Hematopoietic multipotent progenitor cell (in vitro differentiated cells): ENCODE data around the gene ENPP7. TPM values are rescaled to one million over a fixed set of nuclear protein-coding genes. Genes with fewer than 3 reads are reported as not detected.

Experiments
- DNase-seq, 3 donors: peaks; one replicate each; pipeline ENCODE4 v3.0.0-alpha.2; 2011 to 2015; ENCODE audit warnings: low read depth in 2 of 3, low spot score in 2 of 3
- total RNA-seq: library from RNA; depleted of rRNA; stranded (reverse); fragments of >200 nt; gene quantifications from one replicate; pipeline ENCODE4 v1.2.3, GENCODE V29; 2012

ENPP7 gene
- total RNA-seq, 1 donor: 0.27 TPM

DNA sequence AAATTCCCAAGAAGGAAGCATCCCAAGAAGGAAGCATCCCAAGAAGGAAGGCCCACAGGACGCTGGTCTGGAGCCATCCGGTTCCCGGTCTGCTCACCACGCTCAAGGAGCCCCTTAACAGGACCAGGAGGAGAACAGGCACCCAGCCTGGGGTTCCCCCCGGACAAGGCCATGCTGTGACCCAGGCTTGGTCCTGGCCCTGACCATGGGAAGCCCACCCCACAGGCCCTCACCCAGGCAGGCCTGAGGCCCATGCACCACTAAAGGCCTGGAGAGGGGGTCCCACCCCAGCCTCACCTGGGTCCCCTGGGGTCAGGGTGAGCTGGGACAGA, 340 bp upstream of the ENPP7 start:
- DNase-seq: no peak

DNA sequence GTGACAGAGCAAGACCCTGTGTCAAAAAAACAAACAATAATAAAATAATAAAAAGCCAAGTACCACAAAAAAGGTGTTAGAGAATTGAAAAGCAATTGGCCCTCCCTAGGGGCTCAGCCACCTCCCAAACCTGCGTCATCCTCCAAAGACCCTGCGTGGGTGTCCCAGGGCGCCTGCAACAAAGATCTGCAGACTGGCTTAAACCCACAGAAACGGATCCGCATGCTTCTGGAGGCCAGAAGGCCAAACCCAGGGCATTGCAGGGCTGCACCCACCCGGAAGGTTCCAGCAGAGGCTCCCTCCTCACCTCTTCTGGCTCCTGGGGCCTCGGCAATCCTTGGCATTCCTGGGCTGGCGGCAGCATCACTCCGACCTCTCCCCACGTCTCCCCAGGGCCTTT, 1.5 kb downstream of the ENPP7 start:
- no peak for DNase-seq

DNA sequence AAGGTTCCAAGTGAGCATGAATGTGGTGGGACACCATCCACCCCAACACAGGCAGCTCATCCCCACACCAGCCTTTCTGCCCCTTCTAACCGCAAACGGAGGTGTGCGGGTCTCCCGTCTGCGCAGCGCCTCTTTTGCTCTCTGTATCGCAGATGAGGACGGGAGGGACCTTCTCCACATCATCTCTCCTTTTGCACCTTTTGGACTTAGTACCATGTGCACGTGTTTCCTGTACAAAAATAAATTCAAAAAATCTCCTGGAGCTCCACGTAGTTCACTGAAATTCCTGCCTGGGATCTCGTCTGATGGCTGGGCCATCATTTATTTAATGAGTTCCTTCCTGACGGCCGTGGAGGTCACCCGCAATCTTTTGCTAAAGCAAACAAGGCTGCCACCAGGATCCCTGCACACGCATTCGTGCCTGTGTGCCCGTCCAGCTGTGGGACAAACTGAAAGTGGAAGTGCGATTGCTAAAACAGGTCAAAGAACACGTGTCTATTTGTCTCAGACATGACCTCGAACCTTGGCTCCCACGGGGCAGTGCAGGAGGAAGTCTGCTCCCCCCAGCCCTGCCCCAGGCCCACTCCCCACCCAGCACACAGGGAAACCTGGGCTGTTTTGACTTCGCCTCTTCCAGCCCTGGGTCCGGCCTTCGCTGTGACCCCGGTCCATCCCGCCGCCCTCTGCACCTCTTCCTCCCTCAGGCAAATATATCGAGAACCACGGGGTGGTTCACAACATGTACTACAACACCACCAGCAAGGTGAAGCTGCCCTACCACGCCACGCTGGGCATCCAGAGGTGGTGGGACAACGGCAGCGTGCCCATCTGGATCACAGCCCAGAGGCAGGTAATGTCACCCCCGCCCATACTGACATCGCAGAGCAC, 2.3 kb downstream of the ENPP7 start:
- DNase-seq: peak in 1 of 3 donors; percentile 69

DNA sequence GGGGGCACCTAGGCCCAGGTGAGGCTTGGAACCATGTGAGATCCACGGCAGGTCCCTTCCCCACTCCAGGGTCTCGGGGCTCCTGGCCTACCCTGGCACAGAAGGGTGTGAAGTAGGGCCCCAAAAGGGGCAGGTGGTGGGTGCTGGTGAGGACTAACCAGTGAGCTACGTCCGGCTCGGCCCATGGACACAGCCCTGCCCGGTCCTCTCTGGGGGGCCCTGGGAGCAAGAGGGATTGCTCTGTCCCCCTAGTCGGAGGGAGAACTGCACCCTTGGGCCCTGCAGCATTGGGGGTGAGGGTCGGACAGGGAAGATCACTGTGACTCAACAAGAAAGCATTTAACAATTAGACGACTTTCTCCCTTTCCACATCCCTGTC, 2.9 kb downstream of the ENPP7 start:
- DNase-seq: no peak

GRCh38 chr17:79735096-79735495, 4.4 kb downstream of the ENPP7 start:
- no peak for DNase-seq

DNA sequence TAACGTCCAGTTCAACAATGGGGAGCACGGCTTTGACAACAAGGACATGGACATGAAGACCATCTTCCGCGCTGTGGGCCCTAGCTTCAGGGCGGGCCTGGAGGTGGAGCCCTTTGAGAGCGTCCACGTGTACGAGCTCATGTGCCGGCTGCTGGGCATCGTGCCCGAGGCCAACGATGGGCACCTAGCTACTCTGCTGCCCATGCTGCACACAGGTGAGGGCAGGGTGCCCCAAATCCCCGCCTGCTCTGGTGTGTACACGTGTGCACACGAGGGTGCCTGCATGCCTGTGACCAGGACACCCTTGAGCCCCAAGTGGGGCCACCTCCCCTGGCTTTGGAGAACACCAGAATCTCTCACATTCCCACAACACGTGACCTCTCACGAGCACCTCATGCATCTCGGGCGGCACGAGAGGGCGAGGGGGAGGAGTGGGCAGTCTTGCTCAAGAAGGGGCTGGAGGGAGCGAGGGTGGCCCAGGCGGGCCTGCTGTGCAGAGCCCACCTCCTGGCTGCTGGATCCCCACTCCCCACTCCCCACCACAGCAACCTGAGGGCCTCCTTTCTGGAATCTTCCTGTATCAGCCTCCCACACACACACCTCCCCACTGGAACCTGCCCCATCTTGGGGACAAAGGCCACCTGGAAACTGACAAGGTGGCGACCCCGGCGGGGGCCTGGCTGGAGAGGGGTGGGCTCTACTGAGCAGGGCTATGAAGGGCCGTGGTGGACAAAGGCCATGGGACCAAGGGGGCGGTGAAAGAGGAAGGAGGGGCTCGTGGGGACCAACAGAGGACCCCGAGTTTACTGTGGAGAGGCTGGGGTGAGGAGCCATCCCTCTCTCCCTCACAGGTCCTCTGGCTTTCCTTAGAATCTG, 6.5 kb downstream of the ENPP7 start:
- no peak for DNase-seq

- no peak for DNase-seq
Measured at GRCh38 chr17:79737922-79738578, 7.3 kb downstream of the ENPP7 start.

GRCh38 chr17:79738643-79739042, 7.9 kb downstream of the ENPP7 start:
- DNase-seq: no peak

DNA sequence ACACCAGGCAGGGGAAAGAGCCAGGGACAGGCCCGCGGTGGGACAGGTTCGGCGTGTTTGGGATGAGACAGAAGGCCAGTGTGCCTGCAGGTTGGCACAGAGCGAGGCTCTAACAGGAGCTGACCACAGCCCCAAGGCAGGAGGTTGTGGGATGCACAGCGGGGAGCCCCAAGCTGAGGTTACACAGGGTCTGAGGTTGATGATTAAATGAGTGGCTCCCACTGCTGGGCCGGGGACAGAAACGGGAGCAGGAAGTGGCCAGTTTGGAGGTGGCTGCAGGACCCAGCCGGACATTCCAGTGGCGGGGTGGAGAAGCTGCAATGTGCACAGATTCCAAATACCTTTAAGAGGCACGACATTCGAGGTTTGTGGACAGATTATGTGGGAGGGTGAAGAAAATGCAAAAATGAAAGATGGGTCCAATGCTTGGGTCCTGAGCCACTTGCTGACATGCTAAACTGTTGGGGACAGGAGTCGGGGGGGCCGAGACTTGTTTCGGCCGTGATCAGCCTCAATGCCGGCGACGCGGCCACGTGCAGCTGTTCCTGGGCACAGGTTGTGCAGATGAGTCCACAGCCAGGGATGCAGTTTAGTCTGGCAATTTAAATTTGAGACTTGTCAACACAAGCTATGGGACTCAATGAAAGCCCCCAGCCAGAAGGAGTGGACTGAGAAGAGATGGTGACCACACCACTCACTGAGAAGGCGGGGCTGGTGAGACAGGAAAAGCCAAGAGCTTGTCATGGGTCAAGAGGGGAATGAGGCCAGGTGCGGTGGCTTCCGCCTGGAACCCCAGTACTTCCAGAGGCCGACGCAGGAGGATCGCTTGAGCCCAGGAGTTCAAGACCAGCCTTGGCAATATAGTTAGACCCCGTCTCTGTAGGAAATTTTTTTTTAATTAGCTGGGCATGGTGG, 8.7 kb downstream of the ENPP7 start:
- DNase-seq: no peak

- peak in 1 of 3 donors; percentile 18 for DNase-seq
Measured at GRCh38 chr17:79740413-79740812, 9.7 kb downstream of the ENPP7 start.

GRCh38 chr17:79741401-79741750, 10.6 kb downstream of the ENPP7 start:
- DNase-seq: no peak

- peak; percentile 60 to 70 (median 68) for DNase-seq
Measured at GRCh38 chr17:79741751-79742588, 11.2 kb downstream of the ENPP7 start.

DNA sequence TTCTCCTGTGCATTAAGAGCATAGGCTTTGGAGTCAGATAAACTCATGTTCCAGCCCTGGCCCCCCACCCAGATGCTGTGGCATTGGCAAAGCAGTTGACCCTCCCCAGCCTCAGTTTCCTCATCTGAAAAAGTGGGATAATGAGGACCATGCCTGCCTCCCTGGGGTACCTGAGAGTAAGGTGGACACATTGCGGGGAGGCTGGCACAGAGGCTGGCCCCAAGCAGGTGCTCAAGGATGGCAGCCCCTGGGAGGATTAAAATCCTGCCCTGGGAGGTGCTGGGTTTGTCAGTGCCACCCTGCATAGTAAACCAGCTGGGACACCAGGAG, 11.8 kb downstream of the ENPP7 start:
- no peak for DNase-seq

- DNase-seq: no peak
Measured at GRCh38 chr17:79742951-79743476, 12.3 kb downstream of the ENPP7 start.

- no peak for DNase-seq
Measured at GRCh38 chr17:79743614-79744013, 12.9 kb downstream of the ENPP7 start.

DNA sequence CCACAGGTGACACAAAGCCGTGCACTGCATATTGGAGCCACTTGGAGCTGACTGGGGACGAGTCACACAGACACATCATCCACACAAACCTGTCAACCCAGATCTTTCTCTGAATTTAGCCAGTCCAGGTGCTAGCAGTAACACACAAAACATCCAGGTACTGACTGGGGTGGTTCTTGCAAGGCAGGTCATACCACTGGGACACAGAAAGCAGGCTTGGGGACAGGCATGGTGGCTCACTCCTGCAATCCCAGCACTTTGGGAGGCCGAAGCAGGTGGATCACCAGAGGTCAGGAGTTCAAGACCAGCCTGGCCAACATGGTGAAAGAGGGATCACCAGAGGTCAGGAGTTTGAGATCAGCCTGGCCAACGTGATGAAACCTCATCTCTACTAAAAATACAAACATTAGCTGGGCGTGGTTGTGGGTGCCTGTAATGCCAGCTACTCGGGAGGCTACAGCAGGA, 14.9 kb downstream of the ENPP7 start:
- no peak for DNase-seq

- no peak for DNase-seq
Measured at GRCh38 chr17:79746889-79747507, 16.3 kb downstream of the ENPP7 start.

- peak in 1 of 3 donors; percentile 14 for DNase-seq
Measured at GRCh38 chr17:79747508-79748294, 17.0 kb downstream of the ENPP7 start.
